Stimulated activated naive CD8-positive, alpha-beta T cell treated with anti-CD3 and anti-CD28 coated beads, Interleukin-15, amount 100 ng/mL, for 72 hours (primary cell): Measurements from ENCODE around the gene PRRT4.
A peak's percentile ranks its signal among the peaks of the same experiment; 100 is the strongest.

ENCODE experiments used
- ATAC-seq: fragments of 150-1000 bp; cut with Tn5 transposase; 2 replicates; pipeline ENCODE4 v1.10.0; 2021; ENCODE audit warnings: mild to moderate bottlenecking, moderate library complexity
- DNase-seq, 2 donors: peaks; one replicate each; pipeline ENCODE4 v3.0.0; 2021 to 2022
- H3K27ac Mint-ChIP-seq, 2 donors: one replicate each; pipeline ENCODE4 v1.8.0; 2022; ENCODE audit warnings: mild to moderate bottlenecking in 2 of 2, mixed read lengths in 2 of 2, moderate library complexity in 2 of 2
- H3K27me3 Mint-ChIP-seq: one replicate; pipeline ENCODE4 v1.8.0; 2022; ENCODE audit warnings: mixed read lengths
- H3K4me1 Mint-ChIP-seq: one replicate; pipeline ENCODE4 v1.8.0; 2022; ENCODE audit warnings: mild to moderate bottlenecking, mixed read lengths
- H3K4me3 Mint-ChIP-seq, 2 donors: one replicate each; pipeline ENCODE4 v1.8.0; 2022; ENCODE audit warnings: mild to moderate bottlenecking in 2 of 2, mixed read lengths in 2 of 2, moderate library complexity in 1 of 2
- H3K9me3 Mint-ChIP-seq, 2 donors: one replicate each; pipeline ENCODE4 v1.8.0; 2022; ENCODE audit warnings: mixed read lengths in 2 of 2

PRRT4 gene

GRCh38 chr7:128364166-128364870 is 2.8 kb upstream of the PRRT4 start:
- ATAC-seq = no peak
- Mint-ChIP-seq H3K9me3 (no peaks in the 10 kb centered on the region), H3K27ac (no peak overlapping the region), H3K4me1 (peaks cover 25% of the 10 kb centered on the region), H3K27me3 (peaks cover 80% of the 10 kb centered on the region), H3K4me3 (no peak overlapping the region)
- no peak for DNase-seq

GRCh38 chr7:128363261-128363721 is 1.8 kb upstream of the PRRT4 start:
- Mint-ChIP-seq H3K9me3 (no peaks in the 10 kb centered on the region), H3K27me3 (peaks cover 90% of the 10 kb centered on the region), H3K4me3 (no peak overlapping the region), H3K27ac (no peak overlapping the region), H3K4me1 (peaks cover 25% of the 10 kb centered on the region)
- DNase-seq (no peak), ATAC-seq (no peak)

GRCh38 chr7:128362670-128363069 is 1.2 kb upstream of the PRRT4 start:
- Mint-ChIP-seq H3K27ac (no peak overlapping the region), H3K9me3 (no peaks in the 10 kb centered on the region), H3K27me3 (peaks cover 96% of the 10 kb centered on the region), H3K4me1 (peaks cover 25% of the 10 kb centered on the region), H3K4me3 (peak overlapping the region in 1 of 2 donors; percentile 7)
- ATAC-seq (peak; percentile 76), DNase-seq (no peak)

GRCh38 chr7:128360359-128360678 is 1.2 kb downstream of the PRRT4 start:
- Mint-ChIP-seq H3K4me1 (peaks cover 25% of the 10 kb centered on the region), H3K27ac (no peak overlapping the region), H3K4me3 (no peak overlapping the region), H3K27me3 (peaks cover 81% of the 10 kb centered on the region), H3K9me3 (no peaks in the 10 kb centered on the region)
- ATAC-seq (no peak), DNase-seq (no peak)

- no peaks in the 10 kb centered on the region for H3K9me3 Mint-ChIP-seq
- peaks cover 77% of the 10 kb centered on the region for H3K27me3 Mint-ChIP-seq
- ATAC-seq (no peak), DNase-seq (no peak)
- H3K27ac Mint-ChIP-seq = no peak overlapping the region
- H3K4me1 Mint-ChIP-seq = peaks cover 25% of the 10 kb centered on the region
- no peak overlapping the region for H3K4me3 Mint-ChIP-seq
Observed at GRCh38 chr7:128359939-128360338, 1.6 kb downstream of the PRRT4 start.

DNA sequence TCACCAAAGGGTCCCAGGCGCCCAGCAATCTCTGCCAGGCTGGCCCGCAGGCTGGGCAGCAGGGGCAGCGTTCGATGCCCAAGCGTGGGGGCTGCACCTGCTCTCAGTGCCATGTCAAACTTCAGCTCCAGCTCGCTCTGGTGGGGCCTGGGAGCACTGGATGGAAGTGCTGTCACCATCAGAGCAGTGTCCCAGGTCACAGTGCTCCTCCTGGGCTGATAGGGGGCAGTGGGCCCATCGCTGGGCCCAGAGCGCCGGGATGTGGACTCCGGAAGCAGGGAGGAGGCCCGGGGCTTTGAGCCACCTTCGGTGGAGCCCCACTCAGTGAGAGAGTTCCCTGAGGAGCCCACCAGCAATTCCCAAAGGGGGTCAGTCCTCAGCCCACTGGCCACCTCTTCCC is 2.2 kb downstream of the PRRT4 start:
- Mint-ChIP-seq H3K27me3 (peaks cover 74% of the 10 kb centered on the region), H3K9me3 (no peaks in the 10 kb centered on the region), H3K4me3 (no peak overlapping the region), H3K4me1 (peaks cover 25% of the 10 kb centered on the region), H3K27ac (no peak overlapping the region)
- ATAC-seq (no peak), DNase-seq (no peak)

DNA sequence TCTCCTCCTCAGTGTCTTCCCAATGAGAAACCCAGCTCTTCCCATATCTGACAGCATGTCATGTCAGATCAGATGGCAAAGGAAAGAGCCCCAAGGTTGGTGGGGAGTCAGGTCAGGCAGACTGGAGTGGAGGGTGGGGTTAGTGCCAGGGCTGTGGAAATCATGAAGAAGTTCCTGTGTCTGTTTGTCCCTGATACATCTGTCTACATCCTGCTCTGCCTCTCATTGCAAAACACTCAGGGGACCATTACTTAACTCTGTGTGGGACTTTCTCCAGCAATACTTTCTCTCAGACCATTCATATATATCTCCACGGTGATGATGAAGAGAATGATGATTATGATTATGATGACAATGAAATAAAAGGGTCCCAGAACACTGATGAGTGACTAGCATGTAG is 3.3 kb downstream of the PRRT4 start:
- Mint-ChIP-seq H3K27ac (no peak overlapping the region), H3K9me3 (no peaks in the 10 kb centered on the region), H3K4me3 (no peak overlapping the region), H3K27me3 (peaks cover 74% of the 10 kb centered on the region), H3K4me1 (peaks cover 25% of the 10 kb centered on the region)
- no peak for DNase-seq
- no peak for ATAC-seq

DNA sequence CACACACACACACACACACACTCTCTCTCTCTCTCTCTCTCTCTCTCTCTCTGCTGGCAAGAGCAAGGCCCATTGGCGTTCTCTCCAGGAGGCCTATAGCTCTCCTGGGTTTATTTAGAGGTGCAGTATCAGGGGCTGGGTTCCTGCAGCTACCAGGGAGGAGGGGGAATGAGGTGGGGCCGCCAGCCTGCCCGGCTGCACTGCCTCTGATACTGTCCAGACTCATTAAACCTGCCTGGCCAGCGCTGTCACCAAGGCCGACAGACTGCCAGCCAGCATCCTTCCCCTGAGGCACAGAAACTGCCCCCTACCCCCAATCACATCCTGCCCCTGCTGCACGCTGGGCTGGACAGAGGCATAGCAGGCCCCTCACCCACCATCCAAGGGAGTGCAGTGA is 4.3 kb downstream of the PRRT4 start:
- DNase-seq = no peak
- Mint-ChIP-seq H3K4me3 (no peak overlapping the region), H3K4me1 (peaks cover 22% of the 10 kb centered on the region), H3K9me3 (no peaks in the 10 kb centered on the region), H3K27ac (no peak overlapping the region), H3K27me3 (peaks cover 74% of the 10 kb centered on the region)
- ATAC-seq = no peak

DNA sequence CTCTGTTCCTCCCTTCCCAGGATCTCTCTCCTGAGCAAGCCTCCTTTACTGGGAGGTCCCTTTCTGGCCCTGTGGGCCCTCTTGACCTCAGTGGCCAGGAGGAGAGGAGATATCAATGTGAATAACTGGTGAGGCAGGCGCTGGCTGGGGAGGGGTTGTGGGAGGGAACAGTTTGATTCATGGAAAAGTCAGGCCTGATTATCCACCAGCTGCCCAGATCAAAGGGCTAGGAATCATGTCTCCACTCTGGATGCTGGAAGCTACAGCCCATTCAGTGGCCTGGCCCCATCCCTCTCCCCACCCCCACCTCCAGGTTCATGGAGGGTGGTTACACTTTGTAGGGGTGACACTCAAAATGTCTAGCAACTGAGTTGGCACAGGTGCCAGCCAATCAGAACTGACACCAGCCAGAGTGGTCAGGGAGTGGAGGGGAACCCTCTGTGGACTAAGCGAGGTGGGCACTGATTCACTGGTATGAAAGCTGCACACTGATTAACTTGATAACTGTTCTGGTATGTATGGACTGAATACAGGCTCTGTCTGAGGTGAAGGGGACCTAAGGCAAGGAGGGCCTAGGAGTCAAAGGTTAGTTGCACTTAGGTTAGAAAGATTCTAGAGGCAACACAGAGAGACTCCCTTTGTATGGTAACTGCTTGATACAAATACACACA is 4.8 kb downstream of the PRRT4 start:
- no peak overlapping the region for H3K27ac Mint-ChIP-seq
- DNase-seq (no peak), ATAC-seq (no peak)
- H3K9me3 Mint-ChIP-seq = no peaks in the 10 kb centered on the region
- H3K27me3 Mint-ChIP-seq = peaks cover 69% of the 10 kb centered on the region
- peaks cover 17% of the 10 kb centered on the region for H3K4me1 Mint-ChIP-seq
- no peak overlapping the region for H3K4me3 Mint-ChIP-seq

DNA sequence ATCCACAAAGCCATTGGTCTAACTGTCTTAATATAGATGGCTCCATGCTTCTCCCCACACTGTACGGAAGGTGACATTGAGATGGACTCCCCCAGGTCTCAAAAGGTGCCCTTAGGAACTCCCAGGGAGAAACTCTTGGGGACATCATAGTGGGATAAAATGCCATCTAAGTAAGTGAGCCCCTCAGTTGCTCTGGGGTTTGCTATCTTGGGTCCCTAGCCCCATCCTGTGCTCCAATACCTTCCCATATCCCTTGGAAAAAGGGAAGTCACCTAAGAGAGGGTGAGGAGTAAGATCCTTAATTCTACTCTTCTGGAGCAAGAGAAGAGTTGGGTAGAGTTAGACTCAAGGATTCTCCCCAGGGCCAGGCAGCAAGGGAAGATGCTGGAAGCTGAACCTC is 7.9 kb downstream of the PRRT4 start:
- no peak for DNase-seq
- Mint-ChIP-seq H3K4me3 (peak overlapping the region in 1 of 2 donors; percentile 14), H3K9me3 (no peaks in the 10 kb centered on the region), H3K4me1 (peaks cover 5% of the 10 kb centered on the region), H3K27ac (no peak overlapping the region), H3K27me3 (peaks cover 63% of the 10 kb centered on the region)
- ATAC-seq = no peak

DNA sequence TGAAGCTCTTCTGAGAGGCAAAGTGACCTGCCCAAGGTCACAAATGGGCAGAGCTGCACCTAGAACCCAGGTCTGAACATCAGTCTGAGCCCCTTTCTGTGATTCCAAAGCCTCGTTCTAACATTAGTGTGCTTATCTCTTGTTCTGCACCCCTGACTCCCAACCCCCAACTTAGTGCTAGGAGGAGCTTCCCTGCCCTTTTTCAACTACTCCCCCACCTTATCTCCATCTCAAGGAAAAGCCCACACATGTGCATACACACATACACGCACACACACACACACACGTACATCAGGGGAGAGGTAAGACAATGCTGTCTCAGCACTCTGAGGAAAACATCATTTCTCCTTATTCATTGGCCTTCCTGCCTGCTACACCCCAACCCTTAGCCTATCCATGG is 8.3 kb downstream of the PRRT4 start:
- no peak for ATAC-seq
- Mint-ChIP-seq H3K4me1 (peaks cover 5% of the 10 kb centered on the region), H3K9me3 (no peaks in the 10 kb centered on the region), H3K27ac (no peak overlapping the region), H3K27me3 (peaks cover 62% of the 10 kb centered on the region), H3K4me3 (peak overlapping the region; percentile 14 to 43)
- DNase-seq = no peak

DNA sequence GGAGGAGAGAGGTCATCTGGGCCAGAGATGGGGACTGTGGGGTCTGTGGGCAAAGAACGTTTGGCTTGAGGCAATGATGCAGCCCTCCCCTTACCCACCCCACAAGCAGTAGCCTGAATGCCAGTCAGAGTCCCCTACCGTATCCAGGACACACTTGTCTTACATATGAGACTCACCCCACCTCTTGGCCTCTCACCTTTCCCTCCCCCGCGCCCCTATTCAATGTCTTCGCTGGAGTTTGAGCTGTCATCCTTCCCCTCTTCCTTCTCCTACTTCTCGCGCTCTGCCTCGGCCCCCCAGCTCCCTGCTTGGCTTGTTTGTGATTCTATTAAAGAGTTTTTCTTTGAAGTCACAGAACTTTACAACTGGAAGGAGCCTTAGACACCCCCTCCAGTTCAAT is 8.9 kb downstream of the PRRT4 start:
- no peak for DNase-seq
- Mint-ChIP-seq H3K4me3 (peak overlapping the region; percentile 43 to 56), H3K27ac (peak overlapping the region in 1 of 2 donors; percentile 51), H3K9me3 (no peaks in the 10 kb centered on the region), H3K27me3 (peaks cover 60% of the 10 kb centered on the region), H3K4me1 (peaks cover 5% of the 10 kb centered on the region)
- no peak for ATAC-seq

DNA sequence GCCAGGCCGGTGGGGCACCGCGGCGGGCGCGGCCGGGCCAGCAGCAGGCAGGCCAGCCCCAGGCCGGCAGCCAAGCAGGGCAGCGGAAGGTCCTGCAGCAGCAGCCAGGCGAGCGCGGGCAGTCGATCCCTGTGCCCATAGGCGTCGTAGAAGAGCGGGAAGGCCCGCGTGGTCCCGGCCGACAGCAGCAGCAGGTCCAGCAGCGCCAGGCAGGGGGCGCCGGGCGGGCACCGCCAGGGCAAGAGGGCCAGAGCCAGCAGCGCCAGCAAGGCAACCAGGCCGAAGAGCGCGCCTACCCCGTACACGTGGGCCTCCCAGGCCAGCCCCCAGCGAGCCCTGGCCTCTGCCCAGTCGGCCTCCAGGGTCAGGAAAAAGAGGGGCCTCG is 9.3 kb downstream of the PRRT4 start:
- peaks cover 59% of the 10 kb centered on the region for H3K27me3 Mint-ChIP-seq
- H3K4me1 Mint-ChIP-seq = peaks cover 5% of the 10 kb centered on the region
- no peak overlapping the region for H3K27ac Mint-ChIP-seq
- H3K4me3 Mint-ChIP-seq = no peak overlapping the region
- no peaks in the 10 kb centered on the region for H3K9me3 Mint-ChIP-seq
- DNase-seq (peak in 1 of 2 donors; percentile 38), ATAC-seq (peak; percentile 31)

- ATAC-seq = peak; percentile 51
- peaks cover 58% of the 10 kb centered on the region for H3K27me3 Mint-ChIP-seq
- DNase-seq = peak in 1 of 2 donors; percentile 26
- peak overlapping the region in 1 of 2 donors; percentile 22 for H3K4me3 Mint-ChIP-seq
- H3K9me3 Mint-ChIP-seq = no peaks in the 10 kb centered on the region
- no peak overlapping the region for H3K27ac Mint-ChIP-seq
- H3K4me1 Mint-ChIP-seq = peaks cover 5% of the 10 kb centered on the region
Observed at GRCh38 chr7:128351296-128352152, 10.0 kb downstream of the PRRT4 start.

DNA sequence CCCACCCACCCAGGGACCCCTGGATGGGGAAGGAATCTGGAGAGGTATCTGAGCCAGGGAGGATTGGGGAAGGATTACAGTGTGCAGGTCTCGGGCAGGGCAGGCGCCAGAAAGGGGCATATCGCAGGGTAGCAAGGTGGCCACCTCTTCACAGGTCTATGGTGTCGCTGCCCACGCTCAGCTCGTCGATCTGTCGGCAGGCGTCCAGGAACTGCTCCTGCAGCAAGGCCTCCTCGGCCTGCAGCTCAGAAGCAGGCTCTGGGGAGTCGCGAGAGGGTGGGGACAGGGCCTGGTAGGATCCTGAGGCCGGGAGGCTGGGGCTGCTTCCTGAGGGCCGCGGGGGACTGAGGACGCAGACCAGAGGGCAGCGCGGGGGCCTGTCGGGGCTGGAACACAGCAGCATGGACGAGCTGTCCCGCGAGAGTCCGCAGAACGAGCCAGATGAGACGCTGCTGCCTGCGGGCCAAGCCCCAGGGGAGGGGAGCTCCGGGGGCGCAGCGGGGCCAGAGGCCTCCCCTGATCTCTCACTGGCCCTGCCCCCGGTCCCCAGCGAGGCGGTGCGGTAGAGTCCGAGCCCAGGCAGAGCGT is 10.7 kb downstream of the PRRT4 start:
- peak overlapping the region; percentile 8 to 22 for H3K4me3 Mint-ChIP-seq
- H3K27me3 Mint-ChIP-seq = peaks cover 58% of the 10 kb centered on the region

GRCh38 chr7:128349466-128349825 is 12.0 kb downstream of the PRRT4 start:
- Mint-ChIP-seq H3K27ac (no peak overlapping the region), H3K9me3 (no peaks in the 10 kb centered on the region), H3K4me3 (no peak overlapping the region), H3K27me3 (peaks cover 57% of the 10 kb centered on the region), H3K4me1 (peaks cover 5% of the 10 kb centered on the region)
- DNase-seq (no peak), ATAC-seq (no peak)

More for the DNA sequence above, 10.7 kb downstream of the PRRT4 start:
- DNase-seq = no peak
- H3K9me3 Mint-ChIP-seq = no peaks in the 10 kb centered on the region
- no peak overlapping the region for H3K27ac Mint-ChIP-seq
- peaks cover 5% of the 10 kb centered on the region for H3K4me1 Mint-ChIP-seq
- peak; percentile 32 for ATAC-seq
